ENCODE results near the gene RTEL1.

DNA sequence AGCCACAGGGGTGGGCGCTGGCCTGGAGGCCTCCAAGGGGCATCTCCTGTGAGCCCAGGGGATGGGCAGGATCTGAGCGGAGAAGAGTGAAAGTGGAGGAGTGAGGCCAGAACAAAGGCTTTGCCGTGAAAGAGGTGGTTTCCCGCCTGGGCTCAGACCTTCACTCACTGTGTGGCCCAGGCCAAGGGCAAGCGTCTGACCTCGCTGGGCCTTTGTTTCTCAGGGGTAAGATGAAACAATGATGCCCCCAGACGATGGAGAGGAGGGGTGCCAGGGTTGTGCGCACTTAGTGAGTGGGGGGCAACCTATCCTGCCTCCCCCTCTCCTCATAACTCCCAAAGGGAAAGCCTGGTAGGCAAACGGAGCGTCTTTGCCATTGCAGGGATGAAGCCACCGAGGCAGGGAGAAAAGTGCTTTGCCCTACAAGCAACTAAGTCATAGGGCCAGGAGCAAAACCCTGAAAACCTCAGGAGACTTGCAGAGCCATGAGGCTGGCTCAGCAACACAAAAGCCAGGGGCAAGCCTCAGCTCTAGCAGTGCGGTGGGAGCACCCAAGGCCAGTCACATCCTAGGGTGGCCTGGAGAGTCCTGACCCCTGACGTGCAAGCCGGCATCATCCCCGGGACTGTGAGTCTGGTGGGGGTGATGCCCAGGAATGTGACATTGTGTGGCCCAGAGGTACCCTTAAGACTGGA, 4.0 kb upstream of the RTEL1 start:
- no peak for TF ChIP-seq CTCF (IDR thresholded peaks at IDR 0.05 in 8 of 11, conservative IDR thresholded peaks at IDR 0.05 in 3 of 11)
- no peak for TF ChIP-seq POLR2A (IDR thresholded peaks at IDR 0.05)
- TF ChIP-seq POLR2AphosphoS5 (IDR thresholded peaks at IDR 0.05): no peak
